H1 (cell line): Measurements from ENCODE around the gene RGS7BP. TPM values are rescaled to one million over a fixed set of nuclear protein-coding genes. Genes with fewer than 3 reads are reported as not detected.

ENCODE experiments used
- CHD1 ChIP-seq: IDR thresholded peaks from 2 replicates; pipeline ENCODE4 v1.6.1; 2012; ENCODE audit warnings: low read depth, low read length, improper control_type of control experiment
- CHD7 ChIP-seq: fragments of 300-600 bp; sonication (generic); IDR thresholded peaks from 2 replicates; pipeline ENCODE4 v1.7.1; 2012; ENCODE audit warnings: low read length, moderate library complexity, mild to moderate bottlenecking, inconsistent platforms; ENCODE audit not compliant: insufficient replicate concordance
- E2F6 ChIP-seq: IDR thresholded peaks from 2 replicates; pipeline ENCODE4 v1.6.1; 2012; ENCODE audit warnings: inconsistent platforms
- POLR2A ChIP-seq, 2 experiments: IDR thresholded peaks; 1 replicate in 1 of 2; 2 replicates in 1 of 2; pipeline ENCODE4 v1.6.1; 2011; ENCODE audit warnings: low read depth in 2 of 2, low read length in 2 of 2, mild to moderate bottlenecking in 2 of 2; ENCODE audit errors: control extremely low read depth in 1 of 2
- RAD21 ChIP-seq, 2 experiments: IDR thresholded peaks in 1 of 2; conservative IDR thresholded peaks in 1 of 2; 2 replicates each; pipeline ENCODE4 v1.6.1; 2011; ENCODE audit warnings: low read depth in 2 of 2, low read length in 2 of 2, improper control_type of control experiment in 1 of 2, inconsistent platforms in 1 of 2, mild to moderate bottlenecking in 1 of 2, moderate library complexity in 1 of 2
- SUZ12 ChIP-seq: fragments of 200-600 bp; sonication (generic); IDR thresholded peaks from 2 replicates; pipeline ENCODE4 v1.6.1; 2012; ENCODE audit warnings: mild to moderate bottlenecking, inconsistent platforms, low read length, moderate library complexity, mixed read lengths
- polyA plus RNA-seq, 7 experiments: library from polyadenylated mRNA; depleted of rRNA in 3 of 7; stranded (reverse) in 5 of 7; unstranded in 2 of 7; fragments of >200 nt in 5 of 7; fragments of 200-250 nt in 2 of 7; gene quantifications; 1 replicate in 5 of 7; 2 replicates in 1 of 7; 4 replicates in 1 of 7; pipeline versions ENCODE4 v1.2.1 to v1.2.3, GENCODE V29; 2011 to 2013; ENCODE audit warnings: missing spikeins in 2 of 7, mixed read lengths in 2 of 7
- total RNA-seq: library from RNA; stranded (reverse); fragmentation: NEBNext Ultra II Directional; extraction: Animal tissue kit (Norgen Biotek cat#: 25700); gene quantifications from 2 replicates; pipeline ENCODE4 v1.2.1, GENCODE V29; 2021

The RGS7BP gene
- total and polyA plus RNA-seq, 2 of the 8 experiments (the other 6 are each of a cell fraction or from before 2014, with no cell fraction given) = 0.65 to 2.3 TPM

- TF ChIP-seq E2F6 (no peak), POLR2A (IDR thresholded peaks at IDR 0.05; ENCODE audit: control extremely low read depth in 1 of 2, low read depth in 2 of 2, low read length in 2 of 2) (no peak), RAD21 (IDR thresholded peaks at IDR 0.05 in 1 of 2, conservative IDR thresholded peaks at IDR 0.05 in 1 of 2; ENCODE audit: low read depth in 2 of 2, low read length in 2 of 2) (no peak), SUZ12 (no peak), CHD7 (no peak), CHD1 (no peak)
These were observed 43.4 kb upstream of the RGS7BP start (continued) for GRCh38 chr5:64462391-64462790.
